GM21381 (cell line): ENCODE data around the gene APAF1.

Experiments used
- ATAC-seq: cut with Tn5 transposase; IDR thresholded peaks from one replicate; pipeline ENCODE4 v1.9.1; 2021; ENCODE audit warnings: mild to moderate bottlenecking, moderate library complexity; ENCODE audit not compliant: unreplicated experiment

The APAF1 gene

DNA sequence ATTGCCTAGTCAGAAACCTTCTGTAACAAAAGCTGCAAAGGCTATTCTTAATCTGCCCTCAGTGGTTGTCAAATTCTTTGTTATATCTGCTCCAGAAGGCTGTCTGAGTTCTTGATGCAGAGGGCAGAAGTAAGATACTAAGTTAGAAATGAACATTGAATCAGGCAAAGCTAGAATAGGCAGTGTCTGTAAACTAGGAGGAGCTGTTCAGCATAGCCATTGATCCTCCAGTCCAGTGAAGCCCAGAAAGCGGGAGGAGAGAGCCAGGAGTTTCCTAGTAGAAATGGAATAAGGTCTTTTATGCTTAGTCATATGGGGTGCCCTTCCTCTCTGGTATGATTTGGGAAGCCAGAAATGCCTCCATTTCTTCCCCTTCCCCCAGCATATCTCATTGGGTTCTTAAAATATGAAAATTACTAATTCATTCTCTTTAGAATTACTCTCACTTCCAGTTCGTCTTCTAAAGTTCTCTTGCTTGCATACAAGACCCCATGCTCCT lies 76.2 kb downstream of the APAF1 start:
- no peak for ATAC-seq

DNA sequence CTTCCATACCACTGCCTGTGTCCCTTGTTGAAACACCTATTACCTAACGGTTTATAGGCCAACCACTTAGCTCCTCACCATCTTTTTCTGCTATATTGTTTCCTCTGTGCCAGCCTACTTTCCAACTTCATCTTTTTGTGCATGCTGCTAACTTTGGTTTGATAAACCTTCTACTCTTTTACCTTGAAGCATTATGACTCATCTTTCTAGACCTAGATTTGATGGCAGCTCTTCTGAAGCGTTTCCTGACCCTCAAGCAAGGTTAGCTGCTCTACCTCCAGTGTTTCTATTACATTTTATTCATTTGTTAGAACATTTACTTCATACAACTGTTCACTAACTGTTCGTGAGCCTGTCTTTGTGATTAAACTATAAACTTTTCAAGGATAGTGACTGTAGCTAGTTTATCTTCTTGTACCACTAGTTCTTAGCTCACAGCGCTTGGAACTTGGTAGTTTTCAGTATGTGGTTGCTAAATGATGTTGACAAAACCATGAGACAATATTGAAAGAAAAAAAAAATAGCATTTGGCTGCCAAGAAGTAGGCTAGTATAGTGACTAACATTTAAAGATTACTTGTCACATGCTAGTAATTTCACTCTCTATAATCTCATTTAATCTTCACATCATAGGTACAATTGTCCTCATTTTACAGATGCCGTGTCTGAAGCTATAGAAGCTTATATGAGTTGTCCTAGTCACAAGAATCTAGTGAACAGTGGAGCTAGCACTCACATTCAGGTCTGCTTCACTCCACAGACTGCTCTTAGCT lies 79.5 kb downstream of the APAF1 start:
- ATAC-seq = no peak

DNA sequence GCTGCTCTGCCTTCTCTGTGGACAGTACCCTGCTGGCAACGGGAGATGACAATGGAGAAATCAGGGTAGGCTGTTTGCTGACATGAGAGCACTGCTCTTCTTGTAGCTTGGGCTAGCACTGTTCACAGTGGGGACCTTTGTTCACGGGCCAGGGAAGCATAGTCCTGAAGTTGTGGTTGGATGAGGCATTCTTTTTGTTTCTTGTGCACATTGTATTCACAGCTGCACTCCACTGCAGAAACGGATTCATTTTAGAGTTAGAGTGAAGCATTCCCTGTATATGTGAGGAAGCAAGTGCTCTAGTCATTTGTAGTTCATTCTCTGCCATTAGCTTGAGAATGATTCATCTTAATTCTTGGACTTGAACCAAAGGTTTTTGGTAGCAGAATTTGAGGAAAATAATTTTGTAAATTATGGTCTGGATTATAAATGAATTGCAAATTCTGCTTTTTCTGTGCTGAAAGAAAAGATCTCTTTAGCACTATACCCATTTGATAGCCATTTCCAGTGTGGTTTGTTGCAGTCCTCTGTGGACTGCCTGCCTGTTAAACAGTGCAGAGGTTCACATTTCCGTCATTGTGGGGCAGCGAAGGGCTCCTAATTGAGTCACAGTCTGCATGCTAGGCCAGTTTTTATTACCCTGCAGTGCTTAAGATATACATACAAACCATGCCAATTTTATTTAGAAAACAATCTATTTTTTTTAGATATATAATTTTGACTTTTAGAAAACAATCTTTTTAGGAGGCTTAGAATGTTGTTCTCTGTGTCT lies 80.6 kb downstream of the APAF1 start:
- peak; percentile 73 for ATAC-seq

DNA sequence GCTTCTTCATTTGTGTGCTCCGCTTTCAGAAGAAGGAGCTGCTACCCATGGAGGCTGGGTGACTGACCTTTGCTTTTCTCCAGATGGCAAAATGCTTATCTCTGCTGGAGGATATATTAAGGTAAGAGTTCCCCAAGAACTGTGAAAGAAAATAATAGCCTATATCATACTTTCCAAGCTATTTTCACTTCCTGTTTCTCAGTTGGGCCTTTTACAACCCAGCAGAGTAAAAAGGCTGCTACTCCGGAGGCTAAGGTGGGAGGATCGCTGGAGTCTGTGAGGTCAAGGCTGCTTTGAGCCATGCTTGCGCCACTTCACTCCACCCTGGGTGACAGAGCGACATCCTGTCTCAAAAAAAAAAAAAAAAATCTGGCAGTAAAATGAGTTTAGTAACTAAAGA lies 82.1 kb downstream of the APAF1 start:
- no peak for ATAC-seq

DNA sequence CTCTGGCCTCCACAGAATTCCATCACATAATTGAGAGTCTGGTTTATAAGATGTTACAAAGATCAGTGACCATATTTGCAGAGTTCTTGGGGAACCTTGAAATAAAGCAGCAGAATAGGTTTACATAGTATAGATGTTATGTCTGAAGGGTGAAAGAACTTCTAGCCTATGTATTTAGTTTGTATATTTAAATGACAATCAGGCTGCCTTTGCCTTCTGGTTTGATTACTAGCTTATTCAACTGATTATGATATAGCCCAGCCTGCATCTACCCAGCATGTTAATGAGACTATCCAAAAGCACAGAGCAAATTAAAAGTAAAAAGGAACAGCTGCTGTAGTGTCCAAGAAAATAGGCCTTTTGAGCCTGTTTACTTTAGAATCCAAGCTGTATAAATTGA lies 85.3 kb downstream of the APAF1 start:
- no peak for ATAC-seq

DNA sequence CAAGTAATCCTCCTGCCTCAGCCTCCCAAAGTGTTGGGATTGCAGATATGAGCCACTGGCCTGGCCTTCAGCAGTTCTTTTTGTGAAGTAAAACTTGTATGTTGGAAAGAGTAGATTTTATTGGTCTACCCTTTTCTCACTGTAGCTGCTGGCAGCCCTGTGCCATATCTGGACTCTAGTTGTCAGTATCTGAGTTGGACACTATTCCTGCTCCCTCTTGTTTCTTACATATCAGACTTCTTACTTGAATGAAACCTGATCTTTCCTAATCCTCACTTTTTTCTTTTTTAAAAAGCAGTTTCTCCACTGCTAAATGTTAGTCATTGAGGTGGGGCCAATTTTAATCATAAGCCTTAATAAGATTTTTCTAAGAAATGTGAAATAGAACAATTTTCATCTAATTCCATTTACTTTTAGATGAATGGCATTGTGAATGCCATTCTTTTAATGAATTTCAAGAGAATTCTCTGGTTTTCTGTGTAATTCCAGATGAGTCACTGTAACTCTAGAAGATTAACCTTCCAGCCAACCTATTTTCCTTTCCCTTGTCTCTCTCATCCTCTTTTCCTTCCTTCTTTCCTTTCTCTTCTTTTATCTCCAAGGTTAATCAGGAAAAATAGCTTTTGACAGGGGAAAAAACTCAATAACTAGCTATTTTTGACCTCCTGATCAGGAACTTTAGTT lies 88.7 kb downstream of the APAF1 start:
- no peak for ATAC-seq

DNA sequence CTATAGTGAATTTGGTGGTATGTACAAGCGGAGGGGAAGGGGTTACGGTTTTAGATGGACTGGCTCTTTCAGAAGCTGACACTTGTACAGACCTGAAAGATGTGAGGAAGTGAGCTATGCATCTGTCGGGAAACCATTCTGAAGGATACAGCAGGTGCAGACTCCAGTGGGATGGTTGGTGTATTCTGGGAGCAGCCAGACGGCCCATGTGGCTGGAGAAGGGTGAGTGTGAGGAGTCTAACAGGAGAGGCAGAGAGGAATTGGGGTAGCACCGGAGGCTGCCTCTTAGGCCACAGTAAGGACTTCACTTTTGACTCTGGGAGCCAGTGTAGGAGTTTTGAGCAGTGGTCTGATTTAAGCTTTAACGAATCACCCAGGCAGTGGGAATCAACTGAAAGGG lies 90.7 kb downstream of the APAF1 start:
- ATAC-seq = no peak

DNA sequence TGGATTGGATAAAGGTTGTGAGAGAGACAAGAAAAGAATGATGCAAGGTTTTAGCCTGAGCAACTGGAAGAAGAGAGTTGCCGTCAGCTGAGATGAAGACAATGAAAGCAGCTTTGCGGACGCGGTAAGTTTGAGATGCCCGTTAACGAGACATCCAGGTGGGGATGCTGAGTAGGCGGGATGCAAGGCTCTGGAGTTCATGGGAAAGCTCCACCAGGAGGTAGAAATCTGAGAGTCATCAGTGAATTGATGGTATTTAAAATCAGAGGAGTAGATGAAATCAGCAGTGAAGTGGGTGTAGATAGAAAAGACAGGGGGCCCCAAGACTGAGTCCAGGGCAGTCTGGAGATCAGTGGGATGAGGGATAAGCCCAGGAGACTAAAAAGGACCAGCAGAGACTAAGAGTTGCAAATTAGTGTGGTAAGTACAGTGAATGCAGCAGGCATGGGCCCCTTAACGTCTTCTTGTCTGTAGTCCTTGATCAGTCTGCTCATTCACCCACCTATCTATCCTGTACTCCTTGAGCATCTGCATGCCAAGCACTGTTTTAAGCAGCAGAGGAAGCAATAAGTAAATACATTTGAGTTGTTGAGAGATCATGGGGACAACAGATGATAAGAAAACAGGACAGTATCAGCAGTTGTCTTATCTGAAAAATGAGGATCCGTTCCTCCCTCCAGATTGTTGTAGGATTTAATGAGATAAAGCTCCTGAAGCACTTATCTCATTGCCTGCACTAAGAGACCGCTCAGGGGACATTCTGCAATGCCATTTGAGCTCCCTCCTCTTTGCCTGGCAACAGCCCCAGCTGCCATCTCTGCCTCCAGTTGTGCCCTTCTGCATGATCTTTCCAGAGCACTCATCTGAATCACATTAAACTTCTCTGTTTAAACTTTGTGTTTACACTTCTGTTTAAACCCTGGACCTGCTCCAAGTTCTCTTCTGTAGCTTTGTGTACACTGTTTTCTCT lies 91.5 kb downstream of the APAF1 start:
- no peak for ATAC-seq

DNA sequence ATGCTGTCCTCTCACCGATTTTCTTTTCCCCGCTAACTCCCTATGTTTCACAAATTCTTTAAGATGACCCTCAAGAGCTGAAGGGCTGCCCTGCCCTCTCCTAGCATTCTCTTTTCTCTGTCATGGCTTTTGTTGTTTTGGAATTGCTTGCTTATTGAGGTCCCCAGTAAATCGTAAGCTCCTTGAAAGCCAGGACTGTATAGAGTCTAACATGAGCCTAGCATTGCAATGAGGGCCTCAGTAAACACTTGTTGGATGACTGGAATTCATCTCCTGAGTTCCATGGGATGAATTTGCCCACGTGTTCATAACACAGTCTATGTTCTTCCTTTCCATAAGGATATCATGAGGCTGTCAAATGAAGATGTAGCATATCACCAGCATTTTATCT lies 92.2 kb downstream of the APAF1 start:
- ATAC-seq = no peak

DNA sequence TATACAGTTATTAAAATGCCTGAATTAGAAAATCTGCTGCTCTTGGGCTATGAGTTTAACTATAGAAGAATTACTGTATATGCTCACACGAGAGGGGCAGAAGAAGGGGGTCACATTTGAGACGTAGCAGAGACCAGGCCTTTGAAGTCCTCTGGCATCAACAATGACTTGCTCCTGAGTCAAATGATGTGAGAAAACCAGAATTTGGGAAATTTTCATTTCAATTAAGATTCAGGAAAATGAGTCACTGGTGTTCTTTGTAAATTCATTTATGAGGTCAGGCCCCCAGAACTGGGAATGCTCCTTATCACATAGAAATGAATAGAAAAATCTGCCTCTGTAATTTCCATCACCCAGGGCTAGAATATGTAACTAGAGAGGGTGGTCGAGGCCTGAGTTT lies 92.9 kb downstream of the APAF1 start:
- ATAC-seq = no peak

DNA sequence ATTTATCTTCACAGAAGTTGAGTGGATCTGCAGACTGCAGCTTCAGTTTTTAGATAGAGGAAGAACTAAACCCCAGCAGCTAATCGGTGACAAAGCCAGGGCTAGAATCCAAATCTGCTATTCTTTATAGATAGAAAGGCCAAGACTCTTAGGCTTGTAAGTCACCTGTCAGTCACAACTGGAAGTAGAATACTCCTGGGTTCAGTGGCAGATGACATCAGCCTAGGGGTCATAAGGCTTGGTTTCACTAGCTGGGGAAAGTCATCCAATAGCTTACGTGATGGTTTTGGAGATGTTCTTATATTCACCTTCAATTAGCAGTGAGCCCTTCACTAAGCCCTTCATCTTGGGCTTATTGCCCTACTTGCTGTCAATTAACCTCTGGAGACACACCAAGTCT lies 93.4 kb downstream of the APAF1 start:
- no peak for ATAC-seq

DNA sequence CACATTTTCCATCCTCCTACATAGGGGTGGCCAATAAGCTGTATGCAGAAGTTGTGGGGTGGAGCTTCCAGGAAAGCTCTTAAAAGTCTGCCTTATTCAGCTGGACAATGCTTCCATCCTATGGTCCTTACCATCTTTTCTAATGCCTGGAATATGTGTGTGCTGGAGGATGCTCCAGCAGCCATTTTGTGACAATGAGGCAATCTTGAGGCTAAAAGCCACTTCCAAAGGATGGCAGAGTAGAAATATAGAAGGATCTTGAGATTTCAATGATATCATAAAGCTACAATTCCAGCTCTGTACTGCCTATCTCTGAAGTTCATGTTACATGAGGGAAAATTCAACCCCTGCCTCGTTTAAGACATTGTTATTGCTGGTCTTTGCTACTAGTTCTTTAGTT lies 95.7 kb downstream of the APAF1 start:
- no peak for ATAC-seq

DNA sequence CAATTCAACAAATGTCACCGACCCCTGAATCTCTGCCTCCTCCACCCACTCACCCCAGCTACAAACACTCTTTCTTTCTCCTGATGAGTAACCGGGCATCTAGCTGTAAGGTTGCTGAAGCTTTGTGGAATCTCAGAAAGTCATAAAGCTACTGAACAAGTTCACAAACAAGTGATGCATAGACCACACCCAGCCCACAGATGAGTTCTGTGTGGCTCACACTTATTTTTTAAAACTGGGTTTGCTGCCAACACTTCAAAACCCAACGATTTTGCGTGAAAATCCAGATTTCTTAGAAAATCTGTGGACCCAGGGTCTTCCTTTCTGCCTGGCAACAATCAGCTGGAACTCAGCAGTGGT lies 96.1 kb downstream of the APAF1 start:
- no peak for ATAC-seq

DNA sequence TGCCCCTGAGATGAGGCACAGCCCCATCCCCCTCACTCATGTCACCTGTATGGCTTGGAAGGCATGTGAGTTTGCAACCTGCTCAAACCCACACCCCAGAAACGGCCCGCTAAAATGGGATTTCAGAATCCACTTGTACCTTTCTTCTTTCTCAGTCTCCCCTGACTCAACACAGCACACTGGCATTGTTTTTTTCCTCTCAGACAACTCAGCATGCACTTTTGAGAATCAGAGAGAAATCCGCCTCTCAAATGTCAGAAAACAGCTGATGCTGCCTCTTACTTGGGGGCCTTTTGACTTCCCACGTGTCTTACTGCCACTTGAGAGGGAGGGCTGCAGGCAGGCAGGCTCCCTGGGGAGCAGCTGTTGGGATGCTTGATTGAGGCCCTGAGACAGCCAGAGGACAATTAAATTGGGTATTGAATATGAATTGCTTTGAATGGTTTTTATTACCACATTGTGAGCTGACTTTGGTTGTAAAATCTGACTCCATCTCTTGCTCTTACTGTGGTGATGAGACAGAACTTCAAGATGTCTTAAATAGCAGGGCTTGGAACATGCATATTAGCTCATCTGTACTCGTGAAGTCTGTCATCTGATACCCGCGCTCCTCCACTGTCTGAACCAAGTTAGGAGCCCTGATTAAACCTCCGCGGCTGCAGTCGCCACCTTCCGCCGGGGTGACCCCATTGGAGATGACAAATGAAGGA lies 96.6 kb downstream of the APAF1 start:
- ATAC-seq = no peak

DNA sequence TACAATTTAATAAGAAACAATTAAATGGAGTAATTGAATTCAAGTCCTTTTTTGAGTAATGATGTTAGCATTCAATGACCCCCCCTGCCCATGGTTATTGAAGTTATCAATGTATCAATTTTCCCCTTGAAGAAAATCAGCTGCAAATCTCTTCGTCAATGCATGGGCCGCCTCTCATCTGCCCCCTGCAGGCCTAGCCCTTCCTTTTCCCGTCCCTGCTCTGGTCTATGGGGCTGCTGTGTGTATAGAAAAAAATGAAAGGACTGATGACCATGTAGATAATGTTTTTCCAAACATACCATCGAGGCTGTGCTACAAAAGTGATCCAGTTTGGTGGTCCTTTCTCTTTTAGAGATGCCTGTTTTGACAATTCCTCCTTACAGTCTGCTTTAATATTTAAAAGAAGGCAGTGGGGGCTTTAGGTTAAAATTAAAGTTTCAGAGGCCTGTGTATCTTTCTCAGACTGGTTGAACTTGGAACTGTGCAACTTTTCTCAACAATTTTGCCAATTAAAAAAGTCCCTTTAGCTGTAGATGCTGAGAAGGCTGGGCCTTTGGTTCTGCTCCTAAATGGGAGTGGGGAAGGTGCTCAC lies 98.4 kb downstream of the APAF1 start:
- peak; percentile 48 for ATAC-seq

DNA sequence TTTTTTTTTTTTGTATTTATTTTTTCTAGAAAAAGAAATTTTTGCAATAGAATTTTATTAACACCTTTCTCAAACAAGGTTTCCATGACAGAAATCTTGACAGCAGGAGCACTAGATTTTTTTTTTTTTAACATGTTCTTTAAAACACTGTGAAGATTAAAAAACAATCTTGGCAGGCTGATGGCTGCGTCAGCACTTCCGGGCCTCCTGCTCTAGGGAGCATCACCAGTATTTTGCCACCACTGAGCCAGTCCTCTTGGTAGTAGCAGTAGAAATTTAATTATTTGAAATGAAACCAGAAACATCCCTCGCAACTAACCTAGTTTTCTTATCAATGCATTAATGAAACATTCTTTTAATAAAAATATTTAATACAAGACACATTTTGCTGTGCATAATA lies 99.6 kb downstream of the APAF1 start:
- ATAC-seq = no peak

DNA sequence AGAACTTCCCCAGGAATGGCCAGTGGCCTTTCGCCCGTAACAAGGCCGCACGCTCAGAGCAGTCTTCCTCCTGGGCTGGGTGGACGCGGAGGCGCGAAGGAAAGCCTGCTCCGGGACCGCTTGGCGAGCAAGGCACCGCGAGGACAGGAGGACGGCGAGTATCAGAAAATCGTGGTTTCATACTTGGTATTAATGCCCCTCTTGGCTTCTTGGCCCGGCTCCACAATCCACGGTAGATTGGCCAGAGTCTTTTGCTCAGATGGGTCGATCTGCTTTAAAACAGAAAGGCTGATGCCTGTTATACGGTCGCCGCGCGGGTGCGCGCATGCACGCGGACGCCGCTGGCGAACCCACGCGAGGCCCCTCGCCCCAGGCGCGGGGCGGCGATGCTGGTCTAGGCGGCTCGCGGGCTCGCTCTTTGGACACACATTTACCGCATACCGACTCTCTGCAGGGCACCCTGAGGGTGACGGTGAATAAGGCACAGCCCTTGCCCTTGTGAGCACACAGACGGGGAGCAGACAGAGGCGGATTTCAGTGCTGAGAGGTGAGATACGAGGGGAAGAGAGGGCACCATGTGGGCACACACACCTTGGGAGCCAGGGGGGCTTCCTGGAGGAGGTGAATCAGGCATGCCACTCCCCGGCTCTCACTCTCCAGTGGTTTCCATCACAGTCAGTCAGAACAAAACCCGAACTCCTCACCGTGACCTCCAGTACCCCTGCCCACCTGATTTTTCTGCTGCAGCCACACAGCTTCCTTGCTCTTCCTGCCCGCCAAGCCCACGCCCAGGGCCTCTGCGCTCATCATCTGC lies 100.7 kb downstream of the APAF1 start:
- ATAC-seq = no peak

DNA sequence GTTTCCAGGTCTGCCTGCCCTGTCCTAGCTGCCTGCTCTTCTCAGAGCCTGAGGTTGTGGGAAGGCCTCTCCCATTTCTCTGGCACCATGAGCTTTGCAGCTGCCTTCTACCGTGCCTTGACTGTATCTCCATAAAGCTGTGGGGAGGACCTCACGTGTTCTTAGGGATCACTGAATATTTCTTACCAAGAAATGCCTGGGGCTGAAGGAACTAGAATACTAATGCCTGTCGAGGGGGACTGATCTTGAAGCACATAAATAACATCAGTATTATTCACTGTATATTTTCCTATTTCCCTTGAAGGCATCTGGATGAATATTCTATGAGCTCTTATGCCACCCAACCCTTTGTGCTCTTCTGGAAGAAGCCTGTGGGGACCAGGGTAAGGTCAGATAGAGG lies 103.4 kb downstream of the APAF1 start:
- no peak for ATAC-seq

DNA sequence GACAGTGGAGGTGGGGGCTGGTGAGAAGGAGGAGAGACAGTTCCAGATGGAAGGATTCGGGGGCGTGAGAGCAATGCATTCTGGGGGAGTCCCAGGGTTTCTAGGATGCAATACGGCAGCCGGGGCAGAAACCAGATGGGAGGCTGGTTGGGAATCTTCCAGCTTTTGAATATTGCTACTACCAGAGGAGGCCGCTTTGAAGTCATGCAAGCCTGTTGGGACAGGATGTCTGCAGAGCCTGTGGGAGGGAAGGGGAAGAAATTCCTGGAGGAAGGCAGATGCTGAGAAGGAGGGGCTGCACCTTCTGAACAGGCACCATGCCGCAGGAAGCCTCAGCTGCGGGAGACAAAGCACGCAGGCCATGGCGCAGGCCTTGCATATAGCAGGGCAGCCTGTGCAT lies 105.4 kb downstream of the APAF1 start:
- ATAC-seq = no peak
